HG03039 (cell line): Measurements from ENCODE around the gene CBS.
"Not testable (repeated sequence)": the region's sequence is repeated elsewhere in the genome, so short reads cannot be mapped to it uniquely, and the experiment has no call there.

Experiments
- ATAC-seq: cut with Tn5 transposase; IDR thresholded peaks from one replicate; pipeline ENCODE4 v1.9.1; 2021; ENCODE audit warnings: mild to moderate bottlenecking, moderate library complexity; ENCODE audit not compliant: unreplicated experiment

The CBS gene

DNA sequence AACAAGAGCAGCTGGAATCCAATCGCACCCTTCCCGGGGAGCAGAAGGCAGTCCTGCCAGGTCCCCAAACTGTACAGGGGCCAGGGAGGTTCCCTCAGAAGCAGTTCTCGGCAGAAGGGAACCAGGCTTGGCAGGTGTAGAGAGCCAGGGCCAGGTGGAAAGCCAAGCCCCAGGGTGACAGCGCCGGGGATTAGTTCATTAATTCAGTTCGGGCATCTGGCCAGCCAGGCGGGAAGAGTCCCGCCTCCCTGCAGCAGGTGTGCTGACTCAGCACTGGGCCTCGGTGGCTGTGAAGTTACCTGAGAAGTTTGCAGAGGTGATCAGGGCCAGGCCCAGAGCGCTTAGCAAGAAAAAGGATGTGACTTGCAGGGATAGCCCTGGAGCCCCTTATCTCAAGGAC is 6.0 kb downstream of the CBS start:
- not testable (repeated sequence) for ATAC-seq

DNA sequence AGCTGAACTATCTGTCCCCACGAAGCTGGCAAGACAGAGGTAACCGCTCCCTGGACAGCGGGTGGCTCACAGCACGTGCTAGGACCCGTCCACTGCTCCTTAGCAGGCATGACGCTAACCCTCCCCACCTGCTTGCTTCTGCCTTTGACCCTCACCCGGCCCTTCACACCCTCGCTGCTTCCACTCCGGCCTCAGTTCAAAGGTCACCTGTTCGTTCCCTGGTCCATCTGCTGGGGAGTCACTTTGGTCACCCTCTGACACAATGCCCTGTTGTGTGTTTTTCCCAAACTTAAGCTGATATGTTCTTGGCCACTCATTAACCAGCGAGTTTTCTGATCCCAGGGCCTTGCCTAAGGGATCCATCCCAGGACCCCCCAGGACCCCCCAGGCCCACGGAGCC is 7.6 kb downstream of the CBS start:
- ATAC-seq, result not testable (repeated sequence)

DNA sequence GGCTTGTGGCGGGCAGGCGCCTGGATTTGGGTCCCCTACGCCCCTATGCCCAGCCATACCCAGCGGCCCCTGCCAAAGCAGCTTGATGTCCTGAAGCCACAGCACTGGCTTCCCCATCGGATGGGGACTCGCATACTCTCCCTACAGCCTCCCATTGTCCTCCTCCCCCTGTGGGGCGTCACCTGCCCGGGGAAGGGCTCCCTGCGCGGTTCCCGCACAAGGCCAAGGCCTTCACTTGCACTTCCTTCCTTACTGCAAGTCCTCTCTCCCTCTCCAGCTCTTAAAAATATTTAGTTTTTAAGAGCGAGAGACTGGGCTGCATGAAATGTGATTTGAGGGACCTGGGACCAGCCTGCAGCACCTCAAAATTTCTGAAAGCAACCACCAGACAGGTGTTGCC is 8.9 kb downstream of the CBS start:
- ATAC-seq, result not testable (repeated sequence)

DNA sequence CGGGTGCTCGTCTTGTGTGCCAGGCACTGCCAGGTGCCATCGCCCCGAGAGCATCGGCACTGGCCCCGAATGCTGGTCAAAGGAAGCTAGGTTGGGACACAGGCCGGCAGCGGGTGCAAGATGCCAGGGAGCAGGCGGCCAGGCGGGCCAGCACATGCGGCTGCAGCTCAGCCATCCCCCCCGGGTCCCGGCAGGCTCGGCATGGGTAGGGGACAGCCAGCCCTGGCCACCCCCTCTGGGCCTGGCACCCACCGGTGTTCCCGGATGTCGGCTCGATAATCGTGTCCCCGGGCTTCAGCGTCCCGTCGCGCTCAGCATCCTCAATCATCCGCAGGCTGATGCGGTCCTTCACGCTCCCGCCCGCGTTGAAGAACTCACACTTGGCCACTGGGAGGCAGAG is 9.6 kb downstream of the CBS start:
- not testable (repeated sequence) for ATAC-seq

DNA sequence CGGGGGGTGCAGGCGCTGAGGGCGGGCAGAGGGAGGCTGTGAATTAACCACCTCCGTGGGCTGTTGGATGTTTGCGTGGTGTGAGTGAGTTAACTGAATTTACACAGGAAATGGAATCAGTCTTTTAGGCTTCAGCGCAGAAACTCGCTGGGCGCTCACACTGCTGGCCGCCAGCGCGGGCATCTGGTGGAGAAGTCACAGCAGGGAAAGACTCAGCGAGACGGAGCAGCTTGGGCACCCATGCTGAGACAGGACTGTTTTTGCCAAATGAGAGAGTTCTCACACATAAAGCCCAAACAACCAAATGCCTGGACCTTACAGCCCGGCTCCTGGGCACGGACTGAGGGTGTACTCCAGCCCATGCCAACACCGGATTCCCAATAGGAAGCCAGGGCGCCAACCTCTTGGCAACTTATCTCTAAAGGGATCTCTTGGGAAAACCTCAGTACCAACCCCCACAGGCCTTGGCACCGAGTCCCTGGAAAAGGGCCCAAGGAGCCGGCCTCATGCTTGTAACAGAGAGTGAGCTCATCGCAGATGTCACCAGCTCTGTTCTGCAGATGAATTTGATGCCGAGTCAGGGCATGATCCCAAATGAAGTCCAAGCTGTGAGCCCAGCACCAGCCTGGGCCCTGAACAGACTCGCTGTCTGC is 11.2 kb downstream of the CBS start:
- not testable (repeated sequence) for ATAC-seq

DNA sequence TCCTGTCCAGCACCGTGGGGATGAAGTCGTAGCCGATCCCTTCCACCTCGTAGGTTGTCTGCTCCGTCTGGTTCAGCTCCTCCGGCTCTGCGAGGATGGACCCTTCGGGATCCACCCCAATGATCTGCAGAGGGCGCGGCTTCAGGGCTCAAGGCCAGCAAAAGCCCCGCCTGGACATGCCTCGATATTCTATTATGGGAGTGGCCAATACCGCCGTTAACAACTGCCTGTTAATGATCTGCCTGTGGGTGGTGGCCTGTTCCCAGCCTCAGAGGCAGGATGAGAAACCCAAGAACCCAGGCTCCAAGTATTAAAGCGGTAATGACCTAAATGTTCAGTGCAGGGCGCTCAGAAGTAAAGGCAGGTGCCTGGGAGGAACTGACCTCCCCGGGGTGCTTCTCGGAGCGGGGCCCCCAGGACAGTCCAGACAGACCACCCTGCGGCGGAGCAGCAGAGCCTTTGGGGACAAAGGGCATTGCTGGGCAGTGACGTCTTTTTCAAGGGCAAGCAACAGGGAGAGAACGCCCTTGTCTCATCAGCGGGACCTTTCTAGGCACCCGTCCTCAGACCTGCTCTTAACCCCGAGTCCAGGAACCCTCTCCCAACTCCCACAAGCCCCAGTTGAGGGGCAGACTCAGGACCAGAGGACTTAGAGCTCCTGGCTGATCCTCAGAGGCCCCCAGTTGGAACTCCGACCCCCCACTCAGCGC is 12.5 kb downstream of the CBS start:
- ATAC-seq, result not testable (repeated sequence)

DNA sequence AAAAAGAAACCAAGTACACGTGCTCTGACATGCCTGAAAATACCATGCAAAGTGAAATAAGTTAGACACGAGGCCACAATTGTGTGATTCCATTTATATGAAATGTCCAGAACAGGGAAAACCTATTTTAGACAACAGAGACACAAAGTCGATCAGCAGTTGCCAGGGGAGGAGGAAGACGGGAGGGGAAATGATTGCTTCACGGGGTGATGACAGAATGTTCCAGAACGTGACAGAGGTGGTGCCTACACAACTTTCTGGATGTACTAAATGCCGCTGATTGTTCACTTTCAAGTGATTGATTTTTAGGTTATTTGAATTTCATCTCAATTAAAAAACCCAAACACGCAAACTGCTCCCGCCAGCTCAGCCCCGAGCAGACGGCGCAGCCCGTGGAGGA is 22.5 kb downstream of the CBS start:
- not testable (repeated sequence) for ATAC-seq

DNA sequence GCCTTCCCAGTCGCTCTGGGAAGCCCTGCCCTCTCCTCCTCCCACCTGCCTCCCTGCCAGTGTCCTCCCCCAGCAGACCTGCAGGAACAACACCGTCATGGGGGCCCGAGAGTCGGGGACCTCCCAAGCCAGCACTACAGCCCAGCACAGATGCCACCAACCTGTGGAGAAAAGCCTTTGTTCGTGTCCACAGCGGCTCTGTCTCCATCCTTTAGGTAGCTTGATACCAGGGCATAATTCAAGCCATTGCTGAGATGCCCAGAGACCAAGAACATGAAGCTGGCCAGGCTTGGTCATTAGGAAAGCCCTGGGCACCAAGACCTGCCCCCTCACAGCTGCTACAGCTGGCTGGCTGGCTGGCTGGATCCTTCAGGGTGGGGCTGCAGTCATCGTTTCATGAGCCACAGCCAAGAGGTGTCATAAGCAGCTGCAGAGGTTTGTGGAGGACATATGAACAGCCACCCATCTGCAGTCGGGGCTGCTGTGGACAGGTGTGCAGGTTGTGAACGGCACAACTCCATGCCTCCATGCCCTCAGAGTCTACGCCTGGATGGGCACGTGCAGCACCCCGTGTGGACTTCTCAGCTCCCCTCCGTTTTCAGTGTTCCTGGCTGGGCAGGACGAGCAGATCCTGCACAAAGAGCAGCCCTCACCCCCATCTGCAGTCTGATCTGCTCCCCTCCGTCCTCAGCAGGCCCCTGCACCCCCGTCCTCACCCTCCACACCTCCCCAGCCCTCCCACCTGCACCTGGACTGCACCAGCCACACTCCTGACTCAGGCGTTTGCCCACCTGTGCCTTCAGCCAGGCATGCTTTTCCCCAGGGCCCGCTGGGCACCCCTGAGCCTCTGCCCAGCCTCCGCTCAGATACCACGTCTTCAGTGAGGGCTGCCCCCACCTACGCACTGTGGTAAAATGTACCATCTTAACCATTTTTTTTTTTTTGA is 29.5 kb downstream of the CBS start:
- ATAC-seq, result not testable (repeated sequence)

DNA sequence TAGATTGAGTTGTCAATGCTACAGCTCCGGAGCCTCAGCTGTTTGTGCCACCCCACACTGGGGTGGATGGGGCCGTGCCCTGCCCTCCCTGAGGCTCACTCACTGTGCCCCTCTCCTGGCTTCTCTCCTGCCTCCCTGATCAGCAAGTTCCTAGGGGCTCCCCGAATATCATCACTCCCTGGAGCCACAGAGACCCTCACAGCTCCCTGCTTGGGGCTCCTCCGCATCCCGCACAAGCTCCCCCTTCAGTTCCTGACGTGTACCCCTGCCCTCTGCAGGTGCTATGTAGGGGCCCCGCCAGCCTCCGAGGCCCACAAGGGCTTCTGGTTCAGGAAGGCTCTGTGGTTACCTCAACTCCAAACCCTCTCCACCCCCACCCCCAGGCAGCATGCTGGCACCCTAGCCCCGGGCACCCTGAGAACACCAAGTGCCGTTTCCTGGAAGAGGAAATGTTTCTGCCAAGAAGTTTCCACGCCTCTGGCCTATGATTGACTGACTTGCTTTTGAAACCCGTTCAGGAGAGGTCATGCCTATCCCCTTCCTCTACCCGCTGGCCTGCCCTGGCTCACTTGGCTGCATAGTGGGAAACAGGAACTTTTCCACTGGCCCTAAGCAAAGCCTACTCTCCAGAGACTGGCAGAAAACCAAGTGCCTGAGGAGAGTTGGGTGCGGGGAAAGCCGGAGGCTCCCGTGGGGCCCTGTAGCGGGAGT is 30.3 kb downstream of the CBS start:
- ATAC-seq, result not testable (repeated sequence)

DNA sequence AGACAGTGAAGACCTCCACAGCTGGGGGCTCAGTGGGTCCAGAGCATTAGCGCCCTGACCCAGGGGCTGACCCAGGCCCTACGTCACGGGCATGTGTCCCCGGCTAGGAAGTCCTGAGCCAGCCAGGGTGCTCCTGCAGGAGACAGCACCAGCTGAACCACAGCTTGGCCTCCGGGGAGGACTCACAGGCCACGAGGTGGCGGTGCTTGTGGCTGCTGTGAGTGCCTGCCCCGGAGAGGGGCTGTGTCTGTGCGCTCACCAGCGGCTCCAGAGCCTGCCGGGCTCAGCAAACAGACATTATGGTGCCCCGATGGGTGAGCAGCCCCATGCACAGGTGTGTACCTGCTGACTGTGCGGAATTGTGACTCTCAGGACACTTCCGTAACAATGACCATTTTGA is 31.1 kb downstream of the CBS start:
- not testable (repeated sequence) for ATAC-seq

DNA sequence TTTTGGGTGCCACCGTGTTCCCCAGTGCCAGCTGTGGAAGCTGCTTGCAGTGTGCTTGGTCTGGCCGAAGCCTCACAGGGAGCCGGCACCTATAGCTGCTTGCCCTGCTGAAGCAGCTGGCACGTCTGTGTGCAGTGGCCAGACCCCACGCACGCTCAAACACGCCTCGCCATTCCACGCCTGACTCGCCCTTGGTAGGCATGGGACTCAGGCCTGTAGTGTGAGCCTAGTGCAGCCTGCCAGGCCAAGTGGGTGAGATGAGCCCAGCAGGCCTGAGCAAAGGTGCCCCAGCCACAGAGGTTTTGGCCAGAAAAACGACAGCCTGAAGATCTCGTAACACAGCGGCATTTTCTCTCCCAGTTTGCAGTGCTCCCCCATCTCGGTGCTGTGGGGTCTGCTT is 32.3 kb downstream of the CBS start:
- ATAC-seq, result not testable (repeated sequence)

DNA sequence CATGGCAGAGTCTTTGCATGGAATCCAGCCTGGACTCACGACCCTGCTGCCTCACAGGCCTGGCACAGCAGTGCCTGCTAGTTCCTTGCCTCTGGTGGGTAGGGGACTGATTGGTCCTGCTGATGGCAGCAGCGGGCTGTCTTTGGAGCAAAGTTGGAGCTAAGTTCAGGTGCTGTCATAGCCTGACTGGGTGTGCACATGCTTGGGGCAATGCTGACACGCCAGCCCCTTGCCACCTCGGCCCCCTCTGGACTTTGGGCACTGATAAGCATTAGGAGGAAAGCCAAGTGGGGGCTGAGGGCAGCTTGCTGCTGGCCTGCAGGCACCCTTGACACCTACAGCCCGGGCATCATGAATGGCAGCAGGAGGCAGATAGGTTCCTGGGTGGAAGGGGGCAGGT is 33.5 kb downstream of the CBS start:
- ATAC-seq, result not testable (repeated sequence)

DNA sequence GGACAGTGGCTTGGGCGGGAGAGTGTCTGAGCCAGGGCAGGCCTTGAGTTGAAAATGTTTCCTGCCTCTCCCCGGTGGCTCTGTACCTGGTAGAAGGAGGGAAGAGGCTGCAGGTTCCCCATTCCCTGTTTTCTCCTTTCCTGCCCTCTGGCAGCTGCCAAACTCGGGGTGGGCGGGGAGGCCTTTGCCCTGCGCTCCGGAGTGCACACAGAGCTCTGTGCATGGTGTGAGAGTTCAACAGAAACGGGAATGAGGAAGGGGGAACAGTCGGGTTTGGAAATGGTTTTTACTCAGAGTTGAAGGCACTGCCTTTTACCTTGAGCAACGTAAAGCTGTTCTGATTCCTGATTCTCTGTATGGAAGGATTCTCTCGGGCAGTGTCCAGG is 37.0 kb downstream of the CBS start:
- not testable (repeated sequence) for ATAC-seq

DNA sequence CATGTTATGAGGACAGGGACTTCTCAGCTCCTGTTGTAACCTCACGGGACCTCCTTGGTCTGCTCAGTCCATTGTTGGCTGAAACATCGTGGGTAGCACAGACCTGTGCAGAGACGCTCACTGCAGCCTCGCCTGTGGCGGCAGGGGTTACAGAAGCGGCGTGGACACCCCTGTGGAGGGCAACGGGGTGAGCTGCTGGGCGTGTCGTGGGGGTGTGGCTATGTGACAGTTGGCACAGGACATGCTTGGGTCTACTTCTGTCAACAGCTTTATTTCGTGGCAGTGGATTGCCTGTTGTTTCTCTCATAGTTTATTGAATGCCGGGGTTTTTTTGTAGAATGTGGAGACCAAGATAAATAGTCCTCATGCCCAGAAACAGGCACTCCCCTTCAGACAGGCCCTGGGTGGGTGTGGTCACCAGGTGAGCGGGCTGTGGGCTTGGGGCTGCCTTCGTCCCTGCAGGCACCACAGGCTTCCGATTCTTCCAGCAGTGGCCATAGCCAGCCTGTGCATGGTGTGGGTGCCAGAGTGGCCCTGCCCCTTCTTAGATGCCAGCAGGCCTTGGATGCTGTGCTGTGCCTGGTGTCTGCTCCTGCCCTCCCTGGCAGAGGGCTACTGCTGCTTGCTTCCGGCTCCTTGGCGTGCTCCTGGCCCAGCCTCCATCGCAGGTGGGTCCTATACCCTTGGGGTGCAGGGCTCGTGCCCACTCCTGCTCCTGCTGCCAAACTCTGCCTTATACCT is 37.5 kb downstream of the CBS start:
- ATAC-seq, result not testable (repeated sequence)

DNA sequence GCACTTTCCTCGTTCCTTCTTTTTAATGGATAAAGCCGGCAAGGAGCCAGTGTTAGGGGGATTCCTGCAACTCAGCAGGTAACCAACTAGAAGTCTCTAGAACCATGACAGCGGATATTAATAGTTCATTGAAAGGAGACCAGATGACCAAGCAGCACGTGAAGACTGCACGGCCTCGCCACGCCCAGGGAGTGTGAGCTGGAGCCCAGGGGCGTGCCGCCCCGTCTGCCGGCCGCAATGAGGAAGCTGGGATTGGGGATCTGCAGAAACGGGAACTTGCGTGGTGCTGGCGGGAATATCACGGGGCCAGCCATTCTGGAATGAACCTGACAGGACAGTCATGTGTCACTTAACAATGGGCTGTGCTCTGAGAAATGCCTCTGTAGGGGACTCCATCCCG is 38.7 kb downstream of the CBS start:
- ATAC-seq, result not testable (repeated sequence)

DNA sequence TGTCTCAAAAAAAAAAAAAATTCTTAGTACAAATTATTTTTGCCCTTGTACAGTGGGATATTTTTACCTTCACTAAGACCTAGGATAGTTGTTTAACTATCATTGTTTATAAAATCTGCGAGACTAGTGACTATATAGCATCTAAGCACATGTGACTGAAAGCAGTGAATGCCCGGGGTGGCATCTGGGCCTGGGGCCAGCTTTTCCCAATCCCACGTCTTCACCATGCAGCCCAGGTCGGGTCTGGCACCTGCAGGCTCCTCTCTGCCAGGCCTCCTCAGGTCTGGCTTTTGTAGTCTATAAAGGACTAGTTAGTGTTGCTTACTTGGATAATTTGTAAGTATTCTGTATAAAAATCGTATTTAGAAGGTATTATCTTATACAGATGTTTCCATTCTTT is 40.8 kb downstream of the CBS start:
- no peak for ATAC-seq

DNA sequence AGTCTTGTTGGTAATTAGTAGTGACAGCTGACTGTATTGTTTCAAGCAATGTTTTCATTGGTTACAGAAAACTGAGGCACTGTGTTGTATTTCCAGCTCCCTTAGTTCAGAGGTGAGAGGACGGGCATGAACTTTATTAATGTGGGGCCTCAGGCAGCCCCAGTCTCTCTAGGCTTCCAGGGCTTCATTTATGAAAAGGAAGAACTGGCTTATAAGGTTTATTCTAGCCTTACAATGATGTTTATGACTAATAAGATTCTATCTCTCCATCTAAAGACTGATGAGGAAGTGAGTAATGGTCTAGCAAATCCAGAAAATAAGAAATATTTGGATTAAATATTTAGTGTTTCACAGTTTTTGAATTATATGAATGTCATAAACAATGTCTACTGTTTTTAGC is 41.5 kb downstream of the CBS start:
- no peak for ATAC-seq

DNA sequence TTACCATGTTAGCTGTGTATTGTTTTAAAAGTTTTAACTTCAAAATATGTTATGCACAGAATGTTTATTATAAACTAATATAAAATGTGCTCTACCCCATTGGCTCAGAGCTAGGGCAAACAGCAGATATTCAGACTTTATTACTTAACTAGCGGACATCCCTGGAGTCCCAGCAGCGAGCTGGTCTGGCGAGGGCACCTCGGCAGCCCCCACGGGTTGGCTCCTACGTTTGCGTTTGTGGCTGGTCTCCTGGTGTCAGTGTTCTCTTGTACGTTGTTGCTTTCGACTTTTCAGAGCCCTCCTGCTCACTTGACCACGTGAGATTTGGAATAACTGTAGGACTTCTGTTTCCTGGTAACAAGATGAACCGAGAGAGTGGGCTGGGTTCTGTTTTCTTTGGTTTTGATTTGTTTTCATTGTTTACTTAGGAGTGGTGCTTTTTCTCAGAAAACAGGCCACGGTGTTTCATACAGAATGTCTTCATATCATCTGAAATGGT is 44.5 kb downstream of the CBS start:
- no peak for ATAC-seq

DNA sequence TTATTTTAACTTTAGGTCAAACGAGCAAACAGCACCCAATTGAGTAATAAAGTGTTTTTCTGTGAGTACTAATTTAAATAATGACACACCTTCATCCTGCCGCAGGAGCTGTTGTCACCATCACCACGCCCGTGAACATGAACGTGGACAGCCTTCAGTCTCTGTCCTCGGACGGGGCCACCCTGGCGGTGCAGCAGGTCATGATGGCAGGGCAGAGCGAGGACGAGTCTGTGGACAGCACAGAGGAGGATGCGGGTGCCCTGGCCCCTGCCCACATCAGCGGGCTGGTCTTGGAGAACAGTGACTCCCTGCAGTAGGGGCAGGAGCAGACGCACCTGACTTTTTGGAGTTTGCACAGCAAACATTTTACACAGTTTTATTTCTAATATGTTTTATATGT is 45.9 kb downstream of the CBS start:
- no peak for ATAC-seq
